K562 (cell line): Measurements from ENCODE around the gene P2RX1. TPM values are rescaled to one million over a fixed set of nuclear protein-coding genes. Genes with fewer than 3 reads are reported as not detected.

Experiments
- ATAC-seq: fragments of 200-7000 bp; cut with Tn5 transposase; 3 replicates; pipeline ENCODE4 v1.9.1; 2020; ENCODE audit warnings: moderate library complexity
- BruUV-seq: library from RNA; stranded (reverse); fragments of 400-500 nt; replicated peaks from 2 replicates; lab custom pipeline; 2021; lab: Mats Ljungman, UMichigan
- CTCF ChIA-PET: fragments of 300-600 bp; formaldehyde crosslinking; extraction: SDS; loops from one replicate; lab custom pipeline; 2021; ENCODE audit warnings: low intra/inter-chr PET ratio; lab: Yijun Ruan, JAX
- POLR2A ChIA-PET: fragments of 300-600, 350-650 bp; sonication (Branson Sonifier 250); formaldehyde crosslinking; extraction: SDS; loops from one replicate; lab custom pipeline; 2021; ENCODE audit warnings: antibody characterized with exemption, inconsistent platforms; lab: Yijun Ruan, JAX
- DNase-seq, 4 experiments: peaks; one replicate each; pipeline versions ENCODE4 v3.0.0 to v3.0.0-alpha.2; 2011 to 2018; ENCODE audit warnings: low spot score in 3 of 4, mixed read lengths in 3 of 4; ENCODE audit errors: extremely low read depth in 1 of 4
- FAIRE-seq: peaks from 2 replicates; lab custom pipeline; 2011; peaks lifted over from hg19 to GRCh38; lab: Jason Lieb, UNC
- H2AFZ ChIP-seq: 2 replicates; pipeline ENCODE4 v1.6.0; 2011; ENCODE audit warnings: low read depth, low read length, control low read depth, inconsistent platforms
- H3K27ac ChIP-seq: fragments of 200-600 bp; 3 replicates; pipeline ENCODE4 v1.8.0; 2011; ENCODE audit warnings: low read depth, mild to moderate bottlenecking, control low read depth, inconsistent platforms, low read length, moderate library complexity, mixed read lengths; ENCODE audit errors: extremely low read depth
- H3K27me3 ChIP-seq, 2 experiments: fragments of 300-600 bp in 1 of 2; 2 replicates in 1 of 2; 3 replicates in 1 of 2; pipeline versions ENCODE4 v1.6.0 to v1.8.0; 2011; ENCODE audit warnings: inconsistent platforms in 2 of 2, low read length in 2 of 2, mild to moderate bottlenecking in 1 of 2, mixed read lengths in 1 of 2, moderate library complexity in 1 of 2; ENCODE audit not compliant: control insufficient read depth in 2 of 2, insufficient read depth in 2 of 2
- H3K36me3 ChIP-seq: fragments of 300-600 bp; 3 replicates; pipeline ENCODE4 v1.8.0; 2011; ENCODE audit warnings: mild to moderate bottlenecking, low read length, inconsistent platforms; ENCODE audit not compliant: control insufficient read depth, insufficient read depth
- H3K4me1 ChIP-seq, 2 experiments: fragments of 200-600 bp in 1 of 2; replicated peaks in 1 of 2; 2 replicates in 1 of 2; 3 replicates in 1 of 2; pipeline versions ENCODE4 v1.5.1 to v1.8.0; 2011; ENCODE audit warnings: inconsistent platforms in 2 of 2, low read length in 2 of 2, mild to moderate bottlenecking in 1 of 2, mixed read lengths in 1 of 2, moderate library complexity in 1 of 2; ENCODE audit not compliant: control insufficient read depth in 2 of 2, insufficient read depth in 2 of 2
- H3K4me2 ChIP-seq: 2 replicates; pipeline ENCODE4 v1.6.1; 2011; ENCODE audit warnings: low read length, control low read depth, inconsistent platforms, mixed read lengths; ENCODE audit not compliant: insufficient read depth
- H3K4me3 ChIP-seq: fragments of 200-600 bp; sonication (generic), shearing (Covaris generic); 2 replicates; pipeline ENCODE4 v1.5.1; 2016; ENCODE audit warnings: control low read depth, inconsistent platforms
- H3K79me2 ChIP-seq: fragments of 200-600 bp; 3 replicates; pipeline ENCODE4 v1.8.0; 2011; ENCODE audit warnings: low read length, inconsistent platforms; ENCODE audit not compliant: control insufficient read depth, insufficient read depth
- H3K9ac ChIP-seq, 2 experiments: 2 replicates each; pipeline versions ENCODE4 v1.6.0 to v1.6.1; 2011; ENCODE audit warnings: low read depth in 2 of 2, low read length in 2 of 2, control low read depth in 1 of 2, inconsistent platforms in 1 of 2, mild to moderate bottlenecking in 1 of 2, mixed read lengths in 1 of 2; ENCODE audit not compliant: insufficient read depth in 1 of 2
- H3K9me1 ChIP-seq: one replicate; pipeline ENCODE4 v1.6.0; 2011; ENCODE audit warnings: inconsistent platforms, mild to moderate bottlenecking, low read length, moderate library complexity; ENCODE audit not compliant: control insufficient read depth, insufficient read depth
- H3K9me3 ChIP-seq: replicated peaks from 2 replicates; pipeline ENCODE4 v1.5.1; 2011; ENCODE audit warnings: low read depth, low read length, inconsistent platforms; ENCODE audit not compliant: control insufficient read depth, insufficient read depth
- H4K20me1 ChIP-seq: replicated peaks from 2 replicates; pipeline ENCODE4 v1.6.1; 2011; ENCODE audit warnings: low read length, inconsistent platforms, mixed read lengths; ENCODE audit not compliant: control insufficient read depth, insufficient read depth
- ETV1 ChIP-seq: fragments of 450-650 bp; conservative IDR thresholded peaks from 2 replicates; pipeline ENCODE4 v1.6.1; 2016; ENCODE audit warnings: missing genetic modification characterization, control low read depth, low read depth, missing compliant biosample characterization
- MAZ ChIP-seq, 2 experiments: fragments of 450-650 bp in 1 of 2; sonication (generic) in 1 of 2; formaldehyde crosslinking; IDR thresholded peaks in 1 of 2; conservative IDR thresholded peaks in 1 of 2; 2 replicates each; pipeline versions ENCODE4 v1.4.0 to v1.5.0; 2020; ENCODE audit warnings: mild to moderate bottlenecking in 1 of 2, missing genetic modification reagents in 1 of 2
- MYC ChIP-seq, 2 experiments: fragments of 250-450 bp in 1 of 2; sonication (Bioruptor Pico) in 1 of 2; IDR thresholded peaks; 2 replicates each; pipeline versions ENCODE4 v1.5.1 to v1.6.1; 2012 to 2021; ENCODE audit warnings: low read depth in 2 of 2, borderline replicate concordance in 1 of 2, improper control_type of control experiment in 1 of 2, low read length in 1 of 2, mild to moderate bottlenecking in 1 of 2, moderate library complexity in 1 of 2
- RBM25 ChIP-seq: fragments of 200-400 bp; formaldehyde crosslinking; IDR thresholded peaks from 2 replicates; pipeline ENCODE4 v1.6.1; 2018; ENCODE audit warnings: low read length, low read depth, moderate library complexity; ENCODE audit not compliant: severe bottlenecking
- ZFP36 ChIP-seq: fragments of 150-350 bp; IDR thresholded peaks from 2 replicates; pipeline ENCODE4 v1.6.1; 2018; ENCODE audit warnings: low read length, low read depth; ENCODE audit not compliant: partially characterized antibody
- ZNF133 ChIP-seq: fragments of 250-450 bp; sonication (Bioruptor Pico); IDR thresholded peaks from 2 replicates; pipeline ENCODE4 v1.4.0; 2020; ENCODE audit warnings: mild to moderate bottlenecking
- WGBS: fragments of 100-300 bp; shearing (Covaris generic); methylation state at CpG from one replicate; pipeline ENCODE4 v1.1.6; 2016; ENCODE audit warnings: low coverage, mixed read lengths; ENCODE audit not compliant: insufficient coverage; ENCODE audit errors: missing lambda C conversion rate; 5-methylcytosine and 5-hydroxymethylcytosine counted together
- in situ Hi-C: fragments of 300-500 bp; cut with MboI; formaldehyde crosslinking; loops from 4 replicates; pipeline ENCODE4 v1.15.0; 2018; ENCODE audit warnings: inconsistent platforms, mixed read lengths
- intact Hi-C: fragments of 100-400 bp; cut with micrococcal nuclease; formaldehyde crosslinking; loops from 2 replicates; pipeline ENCODE4 v1.14.2; 2022
- polyA plus RNA-seq, 8 experiments: library from polyadenylated mRNA; depleted of rRNA in 4 of 8; stranded (reverse) in 5 of 8; unstranded in 3 of 8; fragments of >200 nt; fragmentation: Nextera tagmentation in 2 of 8; fragmentation: Illumina TruSeq in 1 of 8; extraction: Ambion mirVana in 2 of 8; extraction: Trizol in 1 of 8; gene quantifications; 2 replicates each; pipeline versions ENCODE4 v1.2.1 to v1.2.3, GENCODE V29; 2011 to 2014; ENCODE audit warnings: inconsistent platforms in 1 of 8, missing spikeins in 1 of 8
- total RNA-seq, 7 experiments: library from RNA; depleted of rRNA in 6 of 7; stranded (reverse); fragments of >200 nt in 6 of 7; fragmentation: Illumina TruSeq in 2 of 7; extraction: Trizol in 2 of 7; gene quantifications; 2 replicates each; pipeline versions ENCODE4 v1.2.1 to v1.2.3, GENCODE V29; 2011 to 2021; ENCODE audit warnings: low replicate concordance in 1 of 7

The P2RX1 gene
- total and polyA plus RNA-seq, 9 of the 15 experiments (the other 6 are each of a cell fraction or from before 2014, with no cell fraction given): 0.27 to 20.3 (median 10.3) TPM

DNA sequence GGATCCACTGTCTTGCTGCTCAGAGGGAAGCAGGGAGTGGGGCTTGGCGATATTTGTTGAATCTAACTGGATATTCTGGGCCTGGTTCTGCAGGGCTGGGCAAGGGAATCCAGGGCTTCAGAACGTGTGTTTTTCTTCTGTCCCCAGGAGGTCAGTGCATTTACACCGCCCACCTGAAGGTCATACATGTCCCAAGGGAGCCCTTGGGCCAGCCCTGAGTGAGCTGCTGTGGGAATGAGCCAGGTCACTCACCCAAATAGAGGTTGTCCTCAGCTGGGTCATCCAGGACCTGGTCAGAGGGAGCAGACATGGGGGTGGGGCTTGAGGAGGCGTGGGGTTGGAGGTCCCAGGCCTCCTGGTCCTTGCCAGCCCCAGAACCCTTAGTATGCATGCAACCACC lies 34.0 kb downstream of the P2RX1 start (continued):
- TF ChIP-seq ETV1 (tag) (no peak), MAZ (CRISPR knock-in tag; conservative IDR thresholded peaks at IDR 0.05 in 1 of 2, IDR thresholded peaks at IDR 0.05 in 1 of 2) (no peak)

DNA sequence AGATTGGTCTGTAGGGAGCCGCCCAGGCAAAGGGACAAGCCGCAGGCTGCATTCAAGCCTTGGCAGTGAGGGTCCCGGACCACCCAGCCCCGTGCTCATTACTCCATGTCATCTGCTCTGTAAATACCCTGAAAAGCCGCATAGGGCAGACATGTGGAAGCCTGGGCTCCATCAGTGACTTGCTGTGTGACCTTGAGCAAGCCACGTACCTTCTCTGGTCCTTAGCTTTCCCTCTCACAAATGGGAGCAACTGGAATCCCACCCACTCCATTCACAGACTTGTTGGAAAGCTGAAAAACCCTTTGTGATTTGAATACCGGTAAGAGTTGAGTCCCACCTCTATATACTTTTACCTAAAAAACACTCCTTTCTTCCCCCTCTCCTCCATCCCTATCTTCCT lies 35.3 kb downstream of the P2RX1 start:
- DNase-seq (no peak), FAIRE-seq (no peak), ATAC-seq (no peak)
- no peak overlapping the region for H3K27ac ChIP-seq
- H3K27me3 ChIP-seq: no peaks in the 10 kb centered on the region
- H3K9ac ChIP-seq: no peak overlapping the region
- POLR2A ChIA-PET: no interaction called here
- 75% methylated on average over 5 of the region's 7 CpGs for WGBS
- CTCF ChIA-PET: no interaction called here
- H3K4me1 ChIP-seq: peaks cover 0 to 3% of the 10 kb centered on the region in 2 experiments; a peak in 1 of 5 replicates
- intact Hi-C loops: no loop called here
- H3K79me2 ChIP-seq: no peaks in the 10 kb centered on the region
- no peaks in the 10 kb centered on the region for H4K20me1 ChIP-seq
- H3K9me1 ChIP-seq: no peaks in the 10 kb centered on the region
- no peak overlapping the region for H3K4me3 ChIP-seq
- in situ Hi-C loops: no loop called here
- no peak overlapping the region for H2AFZ ChIP-seq
- no TSS peak for BruUV-seq
- H3K4me2 ChIP-seq: no peak overlapping the region
- H3K36me3 ChIP-seq: peaks cover 56% of the 10 kb centered on the region; the same call in 1 of the 3 replicates
- H3K9me3 ChIP-seq: no peaks in the 10 kb centered on the region
- TF ChIP-seq ZFP36: peak; percentile 52
- no peak for TF ChIP-seq MYC (IDR thresholded peaks at IDR 0.05; ENCODE audit: low read depth, low read length)
- no peak for TF ChIP-seq MYC (CRISPR knock-in tag; IDR thresholded peaks at IDR 0.05; ENCODE audit: borderline replicate concordance, low read depth)
- TF ChIP-seq ZNF133 (CRISPR knock-in tag): no peak
- peak; percentile 33 for TF ChIP-seq RBM25
